Liver (tissue), 9 donors: ENCODE data around the gene CISTR. TPM values are rescaled to one million over a fixed set of nuclear protein-coding genes. Genes with fewer than 3 reads are reported as not detected.

ENCODE experiments used
- DNase-seq: peaks from one replicate; pipeline ENCODE4 v3.0.0-alpha.2; 2017; ENCODE audit warnings: low spot score
- H3K27ac ChIP-seq, 2 donors: one replicate each; pipeline ENCODE4 v1.7.0; 2013; ENCODE audit warnings: inconsistent platforms in 2 of 2, low read length in 2 of 2, control low read depth in 1 of 2, low read depth in 1 of 2, mild to moderate bottlenecking in 1 of 2
- H3K27me3 ChIP-seq, 4 donors: one replicate each; pipeline versions ENCODE4 v1.6.1 to v1.7.0; 2013; ENCODE audit warnings: low read length in 3 of 4, inconsistent platforms in 1 of 4, mild to moderate bottlenecking in 1 of 4, moderate library complexity in 1 of 4; ENCODE audit not compliant: control insufficient read depth in 4 of 4, insufficient read depth in 4 of 4
- H3K36me3 ChIP-seq, 4 donors: one replicate each; pipeline versions ENCODE4 v1.6.1 to v1.7.0; 2013; ENCODE audit warnings: low read length in 3 of 4, mild to moderate bottlenecking in 3 of 4, low read depth in 1 of 4, moderate library complexity in 1 of 4; ENCODE audit not compliant: control insufficient read depth in 4 of 4, insufficient read depth in 3 of 4
- H3K4me1 ChIP-seq, 4 donors: one replicate each; pipeline versions ENCODE4 v1.6.1 to v1.7.0; 2013; ENCODE audit warnings: low read length in 3 of 4, mild to moderate bottlenecking in 3 of 4, moderate library complexity in 1 of 4; ENCODE audit not compliant: control insufficient read depth in 4 of 4, insufficient read depth in 4 of 4
- H3K4me3 ChIP-seq, 3 donors: one replicate each; pipeline versions ENCODE4 v1.6.1 to v1.7.0; 2013; ENCODE audit warnings: low read length in 3 of 3, control low read depth in 1 of 3, low read depth in 1 of 3, mild to moderate bottlenecking in 1 of 3
- H3K9ac ChIP-seq, 2 donors: one replicate each; pipeline ENCODE4 v1.7.0; 2013; ENCODE audit warnings: low read length in 2 of 2, mild to moderate bottlenecking in 2 of 2, moderate library complexity in 2 of 2, control low read depth in 1 of 2, low read depth in 1 of 2
- H3K9me3 ChIP-seq, 4 donors: one replicate each; pipeline versions ENCODE4 v1.6.1 to v1.7.0; 2013; ENCODE audit warnings: low read length in 3 of 4; ENCODE audit not compliant: control insufficient read depth in 4 of 4
- EGR1 ChIP-seq, 2 donors: IDR thresholded peaks; 2 replicates each; pipeline ENCODE4 v1.6.1; 2016 to 2018; ENCODE audit warnings: antibody characterized with exemption in 2 of 2, low read depth in 2 of 2
- FOXA1 ChIP-seq: IDR thresholded peaks from 2 replicates; pipeline ENCODE4 v1.6.1; 2016; ENCODE audit warnings: antibody characterized with exemption
- FOXA2 ChIP-seq: IDR thresholded peaks from 2 replicates; pipeline ENCODE4 v1.6.1; 2016; ENCODE audit warnings: antibody characterized with exemption
- GABPA ChIP-seq, 2 donors: IDR thresholded peaks in 1 of 2; conservative IDR thresholded peaks in 1 of 2; 2 replicates each; pipeline ENCODE4 v1.6.1; 2016; ENCODE audit warnings: antibody characterized with exemption in 2 of 2, mild to moderate bottlenecking in 1 of 2, moderate library complexity in 1 of 2
- HNF4A ChIP-seq, 2 donors: conservative IDR thresholded peaks; 2 replicates each; pipeline ENCODE4 v1.6.1; 2016; ENCODE audit warnings: antibody characterized with exemption in 2 of 2, mild to moderate bottlenecking in 2 of 2
- HNF4G ChIP-seq: IDR thresholded peaks from 2 replicates; pipeline ENCODE4 v1.6.1; 2016; ENCODE audit warnings: antibody characterized with exemption
- JUND ChIP-seq, 2 donors: IDR thresholded peaks; 2 replicates each; pipeline ENCODE4 v1.6.1; 2016; ENCODE audit warnings: antibody characterized with exemption in 2 of 2
- RAD21 ChIP-seq, 2 donors: IDR thresholded peaks; 2 replicates each; pipeline ENCODE4 v1.6.1; 2016; ENCODE audit warnings: antibody characterized with exemption in 2 of 2, mild to moderate bottlenecking in 2 of 2
- RXRA ChIP-seq, 2 donors: IDR thresholded peaks; 2 replicates each; pipeline ENCODE4 v1.6.1; 2017 to 2018; ENCODE audit warnings: antibody characterized with exemption in 2 of 2, mild to moderate bottlenecking in 1 of 2
- SP1 ChIP-seq: IDR thresholded peaks from 2 replicates; pipeline ENCODE4 v1.6.1; 2018; ENCODE audit warnings: antibody characterized with exemption, mild to moderate bottlenecking
- TAF1 ChIP-seq: conservative IDR thresholded peaks from 2 replicates; pipeline ENCODE4 v1.6.1; 2016; ENCODE audit warnings: antibody characterized with exemption, mild to moderate bottlenecking
- YY1 ChIP-seq: IDR thresholded peaks from 2 replicates; pipeline ENCODE4 v1.6.1; 2016; ENCODE audit warnings: antibody characterized with exemption, mild to moderate bottlenecking
- WGBS: extraction: QIAGEN DNeasy Blood & Tissue Kit; methylation state at CpG from one replicate; pipeline ENCODE4 v1.1.7; 2013; 5-methylcytosine and 5-hydroxymethylcytosine counted together
- polyA plus RNA-seq, 2 donors: library from polyadenylated mRNA; stranded (reverse) in 1 of 2; unstranded in 1 of 2; fragments of 200-250 nt in 1 of 2; fragments of >200 nt in 1 of 2; fragmentation: Nextera tagmentation in 1 of 2; extraction: Ambion mirVana in 1 of 2; gene quantifications; one replicate each; pipeline versions ENCODE4 v1.2.1 to v1.2.3, GENCODE V29; 2013 to 2015
- total RNA-seq, 2 donors: library from RNA; depleted of rRNA; stranded (reverse); fragments of >200 nt; gene quantifications; one replicate each; pipeline ENCODE4 v1.2.3, GENCODE V29; 2014
- TF ChIP-seq, protein P1 (sequence below): IDR thresholded peaks from 2 replicates; pipeline ENCODE4 v1.6.1; 2016; ENCODE audit warnings: antibody characterized with exemption
- TF ChIP-seq, protein P2 (sequence below): fragments of 150-350 bp; IDR thresholded peaks from 2 replicates; pipeline ENCODE4 v1.5.1; 2017; ENCODE audit warnings: improper control_type of control experiment, low read depth, low read length; ENCODE audit not compliant: missing input control
- TF ChIP-seq, protein P3 (sequence below): IDR thresholded peaks from 2 replicates; pipeline ENCODE4 v1.6.1; 2016; ENCODE audit warnings: antibody characterized with exemption
- TF ChIP-seq, protein P4 (sequence below): IDR thresholded peaks from 2 replicates; pipeline ENCODE4 v1.6.1; 2016; ENCODE audit warnings: antibody characterized with exemption, mild to moderate bottlenecking
- TF ChIP-seq, protein P5 (sequence below): IDR thresholded peaks from 2 replicates; pipeline ENCODE4 v1.6.1; 2016; ENCODE audit warnings: antibody characterized with exemption
- donor health status: healthy.
- donor health status: healthy.
- donor health status: healthy.
- donor health status: healthy.
- donor health status: healthy.

Gene CISTR
- total and polyA plus RNA-seq, 4 donors: not detected

DNA sequence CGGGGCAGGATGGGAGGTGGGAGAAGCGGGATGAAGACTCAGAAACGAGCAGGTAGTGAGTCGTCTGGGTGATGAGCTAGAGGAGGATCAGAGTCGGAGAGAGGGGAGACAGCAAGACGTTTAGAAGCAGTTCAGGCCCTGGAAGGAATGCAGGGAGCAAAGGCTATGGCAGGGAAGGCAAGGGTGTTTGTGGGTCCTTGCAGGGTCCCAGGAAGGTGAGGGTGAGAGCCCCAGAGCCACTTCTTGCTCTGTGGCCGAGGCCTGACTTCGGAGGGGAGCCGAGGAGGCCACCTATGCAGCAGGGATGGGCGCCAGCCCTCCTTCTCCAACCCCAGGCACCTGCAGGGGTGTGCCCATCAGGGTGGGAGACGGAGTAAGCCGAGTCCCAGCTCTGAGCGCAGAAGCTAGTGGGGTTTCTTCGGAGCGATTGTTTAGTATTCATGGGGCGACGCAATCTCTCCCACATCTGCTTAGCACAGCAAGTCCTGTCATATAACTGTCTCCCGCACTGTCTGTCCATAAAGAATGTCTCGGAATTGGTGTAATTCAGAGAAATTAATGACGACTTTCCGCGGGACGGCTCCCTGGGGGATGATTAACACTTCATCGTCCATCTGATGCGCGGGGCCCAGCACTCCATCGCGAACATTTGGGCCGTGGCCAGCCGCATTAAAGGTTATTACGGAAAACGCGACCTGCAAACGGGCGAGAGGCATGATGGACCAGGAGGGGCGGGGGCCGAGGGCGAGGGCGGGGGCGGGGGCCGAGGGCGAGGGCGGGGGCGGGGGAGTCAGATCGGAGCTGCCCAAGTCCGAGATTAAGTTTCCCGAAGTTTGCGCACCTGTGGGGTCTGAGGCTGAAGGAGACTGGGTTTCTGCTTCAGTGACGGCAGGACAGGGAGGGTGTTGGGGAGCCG lies 12.3 kb downstream of the CISTR start:
- no peaks in the 10 kb centered on the region for H3K9me3 ChIP-seq
- H3K4me3 ChIP-seq: no peak overlapping the region
- DNase-seq: no peak
- no peak overlapping the region for H3K27ac ChIP-seq
- TF ChIP-seq, protein P1, sequence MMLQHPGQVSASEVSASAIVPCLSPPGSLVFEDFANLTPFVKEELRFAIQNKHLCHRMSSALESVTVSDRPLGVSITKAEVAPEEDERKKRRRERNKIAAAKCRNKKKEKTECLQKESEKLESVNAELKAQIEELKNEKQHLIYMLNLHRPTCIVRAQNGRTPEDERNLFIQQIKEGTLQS: no peak
- TF ChIP-seq RXRA (IDR thresholded peaks at IDR 0.05) (no peak), EGR1 (IDR thresholded peaks at IDR 0.05; ENCODE audit: low read depth in 2 of 2) (no peak), HNF4G (no peak), JUND (IDR thresholded peaks at IDR 0.05) (no peak), TAF1 (no peak), FOXA1 (no peak)
- TF ChIP-seq, protein P2, sequence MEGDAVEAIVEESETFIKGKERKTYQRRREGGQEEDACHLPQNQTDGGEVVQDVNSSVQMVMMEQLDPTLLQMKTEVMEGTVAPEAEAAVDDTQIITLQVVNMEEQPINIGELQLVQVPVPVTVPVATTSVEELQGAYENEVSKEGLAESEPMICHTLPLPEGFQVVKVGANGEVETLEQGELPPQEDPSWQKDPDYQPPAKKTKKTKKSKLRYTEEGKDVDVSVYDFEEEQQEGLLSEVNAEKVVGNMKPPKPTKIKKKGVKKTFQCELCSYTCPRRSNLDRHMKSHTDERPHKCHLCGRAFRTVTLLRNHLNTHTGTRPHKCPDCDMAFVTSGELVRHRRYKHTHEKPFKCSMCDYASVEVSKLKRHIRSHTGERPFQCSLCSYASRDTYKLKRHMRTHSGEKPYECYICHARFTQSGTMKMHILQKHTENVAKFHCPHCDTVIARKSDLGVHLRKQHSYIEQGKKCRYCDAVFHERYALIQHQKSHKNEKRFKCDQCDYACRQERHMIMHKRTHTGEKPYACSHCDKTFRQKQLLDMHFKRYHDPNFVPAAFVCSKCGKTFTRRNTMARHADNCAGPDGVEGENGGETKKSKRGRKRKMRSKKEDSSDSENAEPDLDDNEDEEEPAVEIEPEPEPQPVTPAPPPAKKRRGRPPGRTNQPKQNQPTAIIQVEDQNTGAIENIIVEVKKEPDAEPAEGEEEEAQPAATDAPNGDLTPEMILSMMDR: no peak
- H3K4me1 ChIP-seq: peaks cover 4 to 13% (median 8%) of the 10 kb centered on the region in 4 donors
- no peak overlapping the region for H3K9ac ChIP-seq
- H3K27me3 ChIP-seq: peaks cover 0 to 23% (median 7%) of the 10 kb centered on the region in 4 donors
- WGBS: 7% methylated on average over 50 of the region's 50 CpGs
- H3K36me3 ChIP-seq: no peaks in the 10 kb centered on the region

DNA sequence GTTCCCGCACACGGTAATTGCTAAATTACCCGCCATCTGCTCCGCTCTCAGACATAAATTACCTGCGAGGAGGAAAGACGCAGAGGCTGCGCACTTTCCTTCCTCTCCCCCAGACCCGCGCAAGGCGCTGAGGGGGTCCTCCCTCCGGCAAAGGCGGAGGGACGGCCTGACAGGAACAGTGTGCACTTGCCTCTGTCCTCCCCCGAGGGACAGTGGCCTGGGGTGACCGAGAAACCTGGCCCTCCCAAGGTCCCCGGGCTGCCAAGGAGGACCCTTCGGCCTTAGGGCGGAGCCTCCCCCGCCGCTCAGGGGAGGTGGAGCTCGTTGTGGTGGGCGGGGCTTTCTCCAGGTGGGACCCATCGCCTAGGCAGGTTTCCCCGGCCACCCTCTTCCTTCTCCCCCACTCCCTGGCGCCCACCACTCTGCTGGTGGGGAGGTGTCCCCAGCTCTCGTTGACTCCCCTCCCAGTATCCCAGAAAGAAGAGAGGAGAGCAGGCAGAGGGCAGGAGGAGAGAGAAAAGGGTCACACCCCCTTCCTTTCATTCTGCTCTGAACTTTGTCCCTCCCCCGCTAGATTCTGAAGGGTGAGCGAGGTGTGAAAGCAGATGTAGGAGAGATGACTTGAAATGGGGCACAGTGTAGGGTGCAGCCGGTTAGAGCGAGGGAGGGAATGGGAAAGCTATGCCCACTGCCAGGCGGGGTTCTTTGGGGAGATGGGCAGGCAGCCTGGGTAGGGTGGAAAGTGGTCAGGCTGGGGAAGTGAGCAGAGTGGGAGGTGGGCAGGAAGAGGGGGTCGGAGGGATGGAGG lies 13.2 kb downstream of the CISTR start:
- H3K4me3 ChIP-seq: no peak overlapping the region
- H3K36me3 ChIP-seq: no peaks in the 10 kb centered on the region
- WGBS: 7% methylated on average over 32 of the region's 32 CpGs

More for the DNA sequence above, 13.2 kb downstream of the CISTR start:
- peaks cover 0 to 20% (median 7%) of the 10 kb centered on the region in 4 donors for H3K27me3 ChIP-seq
- peaks cover 4 to 13% (median 8%) of the 10 kb centered on the region in 4 donors for H3K4me1 ChIP-seq
- H3K9me3 ChIP-seq: no peaks in the 10 kb centered on the region
- TF ChIP-seq, protein P2: no peak
- TF ChIP-seq JUND (IDR thresholded peaks at IDR 0.05) (no peak), YY1 (no peak), FOXA1 (no peak), RXRA (IDR thresholded peaks at IDR 0.05) (no peak), RAD21 (IDR thresholded peaks at IDR 0.05) (no peak), TAF1 (no peak), EGR1 (IDR thresholded peaks at IDR 0.05; ENCODE audit: low read depth in 2 of 2) (no peak), HNF4A (conservative IDR thresholded peaks at IDR 0.05) (no peak), FOXA2 (no peak), GABPA (IDR thresholded peaks at IDR 0.05 in 1 of 2, conservative IDR thresholded peaks at IDR 0.05 in 1 of 2) (no peak), SP1 (no peak)
- TF ChIP-seq, protein P3, sequence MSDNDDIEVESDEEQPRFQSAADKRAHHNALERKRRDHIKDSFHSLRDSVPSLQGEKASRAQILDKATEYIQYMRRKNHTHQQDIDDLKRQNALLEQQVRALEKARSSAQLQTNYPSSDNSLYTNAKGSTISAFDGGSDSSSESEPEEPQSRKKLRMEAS: no peak
- TF ChIP-seq, protein P4, sequence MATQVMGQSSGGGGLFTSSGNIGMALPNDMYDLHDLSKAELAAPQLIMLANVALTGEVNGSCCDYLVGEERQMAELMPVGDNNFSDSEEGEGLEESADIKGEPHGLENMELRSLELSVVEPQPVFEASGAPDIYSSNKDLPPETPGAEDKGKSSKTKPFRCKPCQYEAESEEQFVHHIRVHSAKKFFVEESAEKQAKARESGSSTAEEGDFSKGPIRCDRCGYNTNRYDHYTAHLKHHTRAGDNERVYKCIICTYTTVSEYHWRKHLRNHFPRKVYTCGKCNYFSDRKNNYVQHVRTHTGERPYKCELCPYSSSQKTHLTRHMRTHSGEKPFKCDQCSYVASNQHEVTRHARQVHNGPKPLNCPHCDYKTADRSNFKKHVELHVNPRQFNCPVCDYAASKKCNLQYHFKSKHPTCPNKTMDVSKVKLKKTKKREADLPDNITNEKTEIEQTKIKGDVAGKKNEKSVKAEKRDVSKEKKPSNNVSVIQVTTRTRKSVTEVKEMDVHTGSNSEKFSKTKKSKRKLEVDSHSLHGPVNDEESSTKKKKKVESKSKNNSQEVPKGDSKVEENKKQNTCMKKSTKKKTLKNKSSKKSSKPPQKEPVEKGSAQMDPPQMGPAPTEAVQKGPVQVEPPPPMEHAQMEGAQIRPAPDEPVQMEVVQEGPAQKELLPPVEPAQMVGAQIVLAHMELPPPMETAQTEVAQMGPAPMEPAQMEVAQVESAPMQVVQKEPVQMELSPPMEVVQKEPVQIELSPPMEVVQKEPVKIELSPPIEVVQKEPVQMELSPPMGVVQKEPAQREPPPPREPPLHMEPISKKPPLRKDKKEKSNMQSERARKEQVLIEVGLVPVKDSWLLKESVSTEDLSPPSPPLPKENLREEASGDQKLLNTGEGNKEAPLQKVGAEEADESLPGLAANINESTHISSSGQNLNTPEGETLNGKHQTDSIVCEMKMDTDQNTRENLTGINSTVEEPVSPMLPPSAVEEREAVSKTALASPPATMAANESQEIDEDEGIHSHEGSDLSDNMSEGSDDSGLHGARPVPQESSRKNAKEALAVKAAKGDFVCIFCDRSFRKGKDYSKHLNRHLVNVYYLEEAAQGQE: no peak
- TF ChIP-seq, protein P1: no peak
- TF ChIP-seq, protein P5, sequence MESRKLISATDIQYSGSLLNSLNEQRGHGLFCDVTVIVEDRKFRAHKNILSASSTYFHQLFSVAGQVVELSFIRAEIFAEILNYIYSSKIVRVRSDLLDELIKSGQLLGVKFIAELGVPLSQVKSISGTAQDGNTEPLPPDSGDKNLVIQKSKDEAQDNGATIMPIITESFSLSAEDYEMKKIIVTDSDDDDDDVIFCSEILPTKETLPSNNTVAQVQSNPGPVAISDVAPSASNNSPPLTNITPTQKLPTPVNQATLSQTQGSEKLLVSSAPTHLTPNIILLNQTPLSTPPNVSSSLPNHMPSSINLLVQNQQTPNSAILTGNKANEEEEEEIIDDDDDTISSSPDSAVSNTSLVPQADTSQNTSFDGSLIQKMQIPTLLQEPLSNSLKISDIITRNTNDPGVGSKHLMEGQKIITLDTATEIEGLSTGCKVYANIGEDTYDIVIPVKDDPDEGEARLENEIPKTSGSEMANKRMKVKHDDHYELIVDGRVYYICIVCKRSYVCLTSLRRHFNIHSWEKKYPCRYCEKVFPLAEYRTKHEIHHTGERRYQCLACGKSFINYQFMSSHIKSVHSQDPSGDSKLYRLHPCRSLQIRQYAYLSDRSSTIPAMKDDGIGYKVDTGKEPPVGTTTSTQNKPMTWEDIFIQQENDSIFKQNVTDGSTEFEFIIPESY: no peak
- DNase-seq: no peak
- H3K9ac ChIP-seq: no peak overlapping the region
- H3K27ac ChIP-seq: no peak overlapping the region
